WTC11 (cell line): Measurements from ENCODE around the gene EIF2AK2. TPM values are rescaled to one million over a fixed set of nuclear protein-coding genes. Genes with fewer than 3 reads are reported as not detected.

Experiments used
- ATAC-seq: fragments of 200-7000 bp; cut with Tn5 transposase; 2 replicates; pipeline ENCODE4 v1.10.0; 2021; ENCODE audit warnings: mild to moderate bottlenecking, moderate library complexity
- CTCF ChIA-PET: fragments of 300-600 bp; sonication (Branson Sonifier 250); formaldehyde crosslinking; loops from one replicate; lab custom pipeline; 2021; ENCODE audit warnings: antibody characterized with exemption; lab: Charles Lee
- POLR2A ChIA-PET: fragments of 350-600 bp; sonication (Branson Sonifier 250); formaldehyde crosslinking; loops from one replicate; lab custom pipeline; 2021; ENCODE audit warnings: antibody characterized with exemption; lab: Charles Lee
- DNase-seq: peaks from one replicate; pipeline ENCODE4 v3.0.0; 2021; ENCODE audit warnings: low spot score
- H3K27ac Mint-ChIP-seq: 2 replicates; pipeline ENCODE4 v1.8.0; 2021; ENCODE audit warnings: mixed read lengths
- H3K27me3 Mint-ChIP-seq: 2 replicates; pipeline ENCODE4 v1.8.0; 2021; ENCODE audit warnings: low read depth, mild to moderate bottlenecking, moderate library complexity, mixed read lengths
- H3K36me3 Mint-ChIP-seq: 2 replicates; pipeline ENCODE4 v1.8.0; 2021; ENCODE audit warnings: mixed read lengths
- H3K4me1 Mint-ChIP-seq: 2 replicates; pipeline ENCODE4 v1.8.0; 2022; ENCODE audit warnings: mixed read lengths
- H3K4me3 Mint-ChIP-seq: 2 replicates; pipeline ENCODE4 v1.8.0; 2021; ENCODE audit warnings: mild to moderate bottlenecking, moderate library complexity, mixed read lengths
- H3K9me3 Mint-ChIP-seq: 2 replicates; pipeline ENCODE4 v1.8.0; 2021; ENCODE audit warnings: mixed read lengths
- CREM ChIP-seq: sonication (generic); formaldehyde crosslinking; IDR thresholded peaks from 2 replicates; pipeline ENCODE4 v1.8.1; 2022; ENCODE audit warnings: mild to moderate bottlenecking, missing genetic modification reagents, moderate library complexity
- ETV6 ChIP-seq: sonication (generic); formaldehyde crosslinking; IDR thresholded peaks from 2 replicates; pipeline ENCODE4 v1.8.1; 2022; ENCODE audit warnings: mild to moderate bottlenecking, missing genetic modification reagents
- GRHL2 ChIP-seq: fragments of 250-450 bp; sonication (Bioruptor Pico); IDR thresholded peaks from 2 replicates; pipeline ENCODE4 v1.8.0; 2022; ENCODE audit warnings: mild to moderate bottlenecking, moderate library complexity; ENCODE audit not compliant: insufficient replicate concordance, severe bottlenecking
- GTF2I ChIP-seq: fragments of 250-450 bp; sonication (Bioruptor Pico); conservative IDR thresholded peaks from 2 replicates; pipeline ENCODE4 v1.4.0; 2021; ENCODE audit warnings: mild to moderate bottlenecking
- NR1H2 ChIP-seq: sonication (generic); formaldehyde crosslinking; IDR thresholded peaks from 2 replicates; pipeline ENCODE4 v1.9.0; 2021; ENCODE audit warnings: mild to moderate bottlenecking, moderate library complexity, missing genetic modification reagents
- NR2C2 ChIP-seq: sonication (generic); formaldehyde crosslinking; IDR thresholded peaks from 2 replicates; pipeline ENCODE4 v1.8.0; 2022; ENCODE audit warnings: mild to moderate bottlenecking, missing genetic modification reagents
- PRRX2 ChIP-seq: fragments of 250-450 bp; sonication (Bioruptor Pico); IDR thresholded peaks from 2 replicates; pipeline ENCODE4 v1.8.0; 2021; ENCODE audit warnings: mild to moderate bottlenecking
- SMAD3 ChIP-seq: sonication (generic); formaldehyde crosslinking; IDR thresholded peaks from 2 replicates; pipeline ENCODE4 v1.8.0; 2022; ENCODE audit warnings: missing genetic modification reagents, mild to moderate bottlenecking, borderline replicate concordance
- TEAD1 ChIP-seq: sonication (generic); formaldehyde crosslinking; IDR thresholded peaks from 2 replicates; pipeline ENCODE4 v1.8.0; 2022; ENCODE audit warnings: mild to moderate bottlenecking, missing genetic modification reagents
- TP53 ChIP-seq: sonication (generic); formaldehyde crosslinking; IDR thresholded peaks from 2 replicates; pipeline ENCODE4 v1.8.1; 2023; ENCODE audit warnings: mild to moderate bottlenecking, missing genetic modification reagents
- ZNF121 ChIP-seq: sonication (generic); formaldehyde crosslinking; IDR thresholded peaks from 2 replicates; pipeline ENCODE4 v1.8.0; 2023; ENCODE audit warnings: missing genetic modification reagents
- ZNF232 ChIP-seq: sonication (generic); formaldehyde crosslinking; IDR thresholded peaks from 2 replicates; pipeline ENCODE4 v1.8.0; 2022; ENCODE audit warnings: mild to moderate bottlenecking, missing genetic modification reagents
- ZNF671 ChIP-seq: fragments of 250-450 bp; sonication (Bioruptor Pico); IDR thresholded peaks from 2 replicates; pipeline ENCODE4 v1.8.0; 2021; ENCODE audit warnings: mild to moderate bottlenecking
- total RNA-seq: library from RNA; stranded (reverse); gene quantifications from 3 replicates; pipeline ENCODE4 v1.2.3, GENCODE V29; 2021
- TF ChIP-seq, protein P1 (sequence below): fragments of 250-450 bp; sonication (Bioruptor Pico); IDR thresholded peaks from 2 replicates; pipeline ENCODE4 v1.9.0; 2021; ENCODE audit warnings: mild to moderate bottlenecking, borderline replicate concordance
- TF ChIP-seq, protein P2 (sequence below): sonication (generic); formaldehyde crosslinking; IDR thresholded peaks from 2 replicates; pipeline ENCODE4 v1.8.1; 2022; ENCODE audit warnings: low read depth, missing genetic modification reagents, borderline replicate concordance
- TF ChIP-seq, protein P3 (sequence below): sonication (generic); formaldehyde crosslinking; IDR thresholded peaks from 2 replicates; pipeline ENCODE4 v1.8.1; 2023; ENCODE audit warnings: mild to moderate bottlenecking, missing genetic modification reagents
- TF ChIP-seq, protein P4 (sequence below): sonication (generic); formaldehyde crosslinking; IDR thresholded peaks from 2 replicates; pipeline ENCODE4 v1.8.1; 2023; ENCODE audit warnings: mild to moderate bottlenecking, moderate library complexity, missing genetic modification reagents
- TF ChIP-seq, protein P5 (sequence below): sonication (generic); formaldehyde crosslinking; IDR thresholded peaks from 2 replicates; pipeline ENCODE4 v1.8.0; 2022; ENCODE audit warnings: missing genetic modification reagents
- TF ChIP-seq, protein P6 (sequence below): sonication (generic); formaldehyde crosslinking; IDR thresholded peaks from 2 replicates; pipeline ENCODE4 v1.8.1; 2022; ENCODE audit warnings: mild to moderate bottlenecking, missing genetic modification reagents, moderate library complexity, borderline replicate concordance

The EIF2AK2 gene
- total RNA-seq, 1 experiment from 2014 or later, result 34.2 TPM

DNA sequence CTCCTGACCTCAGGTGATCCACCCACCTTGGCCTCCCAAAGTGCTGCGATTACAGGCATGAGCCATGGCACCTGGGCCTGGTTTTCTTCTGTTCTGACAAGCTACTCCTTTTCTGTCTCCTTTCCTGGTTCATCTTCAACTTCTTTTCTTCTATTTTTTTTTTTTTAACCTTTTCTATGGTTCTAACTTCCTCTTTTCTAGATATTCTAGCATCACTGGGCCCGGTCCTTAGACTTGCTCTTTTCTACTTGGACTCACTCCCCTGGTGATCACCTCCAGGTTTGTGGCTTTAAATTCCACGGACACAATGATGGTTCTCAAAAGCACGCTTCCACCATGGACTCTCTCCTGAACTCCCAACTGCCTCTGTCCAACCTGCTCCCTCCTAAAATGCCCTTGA lies 2.0 kb downstream of the EIF2AK2 start:
- H3K36me3 Mint-ChIP-seq, result peaks cover 16% of the 10 kb centered on the region
- CTCF ChIA-PET, result no interaction called here
- ATAC-seq (no peak), DNase-seq (no peak)
- POLR2A ChIA-PET, result no interaction called here
- H3K4me3 Mint-ChIP-seq, result no peak overlapping the region
- H3K4me1 Mint-ChIP-seq, result peaks cover 46% of the 10 kb centered on the region
- H3K27ac Mint-ChIP-seq, result no peak overlapping the region
- peaks cover 5% of the 10 kb centered on the region; the same call in 1 of the 2 replicates for H3K9me3 Mint-ChIP-seq
- no peaks in the 10 kb centered on the region for H3K27me3 Mint-ChIP-seq
- TF ChIP-seq ZNF121 (CRISPR knock-in tag), result no peak
- TF ChIP-seq GRHL2 (CRISPR knock-in tag), result no peak
- TF ChIP-seq ZNF671, result no peak
- TF ChIP-seq, protein P1, sequence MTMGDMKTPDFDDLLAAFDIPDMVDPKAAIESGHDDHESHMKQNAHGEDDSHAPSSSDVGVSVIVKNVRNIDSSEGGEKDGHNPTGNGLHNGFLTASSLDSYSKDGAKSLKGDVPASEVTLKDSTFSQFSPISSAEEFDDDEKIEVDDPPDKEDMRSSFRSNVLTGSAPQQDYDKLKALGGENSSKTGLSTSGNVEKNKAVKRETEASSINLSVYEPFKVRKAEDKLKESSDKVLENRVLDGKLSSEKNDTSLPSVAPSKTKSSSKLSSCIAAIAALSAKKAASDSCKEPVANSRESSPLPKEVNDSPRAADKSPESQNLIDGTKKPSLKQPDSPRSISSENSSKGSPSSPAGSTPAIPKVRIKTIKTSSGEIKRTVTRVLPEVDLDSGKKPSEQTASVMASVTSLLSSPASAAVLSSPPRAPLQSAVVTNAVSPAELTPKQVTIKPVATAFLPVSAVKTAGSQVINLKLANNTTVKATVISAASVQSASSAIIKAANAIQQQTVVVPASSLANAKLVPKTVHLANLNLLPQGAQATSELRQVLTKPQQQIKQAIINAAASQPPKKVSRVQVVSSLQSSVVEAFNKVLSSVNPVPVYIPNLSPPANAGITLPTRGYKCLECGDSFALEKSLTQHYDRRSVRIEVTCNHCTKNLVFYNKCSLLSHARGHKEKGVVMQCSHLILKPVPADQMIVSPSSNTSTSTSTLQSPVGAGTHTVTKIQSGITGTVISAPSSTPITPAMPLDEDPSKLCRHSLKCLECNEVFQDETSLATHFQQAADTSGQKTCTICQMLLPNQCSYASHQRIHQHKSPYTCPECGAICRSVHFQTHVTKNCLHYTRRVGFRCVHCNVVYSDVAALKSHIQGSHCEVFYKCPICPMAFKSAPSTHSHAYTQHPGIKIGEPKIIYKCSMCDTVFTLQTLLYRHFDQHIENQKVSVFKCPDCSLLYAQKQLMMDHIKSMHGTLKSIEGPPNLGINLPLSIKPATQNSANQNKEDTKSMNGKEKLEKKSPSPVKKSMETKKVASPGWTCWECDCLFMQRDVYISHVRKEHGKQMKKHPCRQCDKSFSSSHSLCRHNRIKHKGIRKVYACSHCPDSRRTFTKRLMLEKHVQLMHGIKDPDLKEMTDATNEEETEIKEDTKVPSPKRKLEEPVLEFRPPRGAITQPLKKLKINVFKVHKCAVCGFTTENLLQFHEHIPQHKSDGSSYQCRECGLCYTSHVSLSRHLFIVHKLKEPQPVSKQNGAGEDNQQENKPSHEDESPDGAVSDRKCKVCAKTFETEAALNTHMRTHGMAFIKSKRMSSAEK (CRISPR knock-in tag), result no peak
- TF ChIP-seq NR2C2 (CRISPR knock-in tag), result no peak
- TF ChIP-seq, protein P2, sequence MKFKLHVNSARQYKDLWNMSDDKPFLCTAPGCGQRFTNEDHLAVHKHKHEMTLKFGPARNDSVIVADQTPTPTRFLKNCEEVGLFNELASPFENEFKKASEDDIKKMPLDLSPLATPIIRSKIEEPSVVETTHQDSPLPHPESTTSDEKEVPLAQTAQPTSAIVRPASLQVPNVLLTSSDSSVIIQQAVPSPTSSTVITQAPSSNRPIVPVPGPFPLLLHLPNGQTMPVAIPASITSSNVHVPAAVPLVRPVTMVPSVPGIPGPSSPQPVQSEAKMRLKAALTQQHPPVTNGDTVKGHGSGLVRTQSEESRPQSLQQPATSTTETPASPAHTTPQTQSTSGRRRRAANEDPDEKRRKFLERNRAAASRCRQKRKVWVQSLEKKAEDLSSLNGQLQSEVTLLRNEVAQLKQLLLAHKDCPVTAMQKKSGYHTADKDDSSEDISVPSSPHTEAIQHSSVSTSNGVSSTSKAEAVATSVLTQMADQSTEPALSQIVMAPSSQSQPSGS (CRISPR knock-in tag), result no peak
- TF ChIP-seq SMAD3 (CRISPR knock-in tag), result no peak
- TF ChIP-seq, protein P3, sequence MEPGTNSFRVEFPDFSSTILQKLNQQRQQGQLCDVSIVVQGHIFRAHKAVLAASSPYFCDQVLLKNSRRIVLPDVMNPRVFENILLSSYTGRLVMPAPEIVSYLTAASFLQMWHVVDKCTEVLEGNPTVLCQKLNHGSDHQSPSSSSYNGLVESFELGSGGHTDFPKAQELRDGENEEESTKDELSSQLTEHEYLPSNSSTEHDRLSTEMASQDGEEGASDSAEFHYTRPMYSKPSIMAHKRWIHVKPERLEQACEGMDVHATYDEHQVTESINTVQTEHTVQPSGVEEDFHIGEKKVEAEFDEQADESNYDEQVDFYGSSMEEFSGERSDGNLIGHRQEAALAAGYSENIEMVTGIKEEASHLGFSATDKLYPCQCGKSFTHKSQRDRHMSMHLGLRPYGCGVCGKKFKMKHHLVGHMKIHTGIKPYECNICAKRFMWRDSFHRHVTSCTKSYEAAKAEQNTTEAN (CRISPR knock-in tag), result no peak
- TF ChIP-seq, protein P4, sequence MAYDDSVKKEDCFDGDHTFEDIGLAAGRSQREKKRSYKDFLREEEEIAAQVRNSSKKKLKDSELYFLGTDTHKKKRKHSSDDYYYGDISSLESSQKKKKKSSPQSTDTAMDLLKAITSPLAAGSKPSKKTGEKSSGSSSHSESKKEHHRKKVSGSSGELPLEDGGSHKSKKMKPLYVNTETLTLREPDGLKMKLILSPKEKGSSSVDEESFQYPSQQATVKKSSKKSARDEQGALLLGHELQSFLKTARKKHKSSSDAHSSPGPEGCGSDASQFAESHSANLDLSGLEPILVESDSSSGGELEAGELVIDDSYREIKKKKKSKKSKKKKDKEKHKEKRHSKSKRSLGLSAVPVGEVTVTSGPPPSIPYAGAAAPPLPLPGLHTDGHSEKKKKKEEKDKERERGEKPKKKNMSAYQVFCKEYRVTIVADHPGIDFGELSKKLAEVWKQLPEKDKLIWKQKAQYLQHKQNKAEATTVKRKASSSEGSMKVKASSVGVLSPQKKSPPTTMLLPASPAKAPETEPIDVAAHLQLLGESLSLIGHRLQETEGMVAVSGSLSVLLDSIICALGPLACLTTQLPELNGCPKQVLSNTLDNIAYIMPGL (CRISPR knock-in tag), result no peak
- no peak for TF ChIP-seq CREM (CRISPR knock-in tag)
- no peak for TF ChIP-seq TP53 (CRISPR knock-in tag)
- TF ChIP-seq ETV6, result no peak
- TF ChIP-seq, all 79 proteins: peak for 0

DNA sequence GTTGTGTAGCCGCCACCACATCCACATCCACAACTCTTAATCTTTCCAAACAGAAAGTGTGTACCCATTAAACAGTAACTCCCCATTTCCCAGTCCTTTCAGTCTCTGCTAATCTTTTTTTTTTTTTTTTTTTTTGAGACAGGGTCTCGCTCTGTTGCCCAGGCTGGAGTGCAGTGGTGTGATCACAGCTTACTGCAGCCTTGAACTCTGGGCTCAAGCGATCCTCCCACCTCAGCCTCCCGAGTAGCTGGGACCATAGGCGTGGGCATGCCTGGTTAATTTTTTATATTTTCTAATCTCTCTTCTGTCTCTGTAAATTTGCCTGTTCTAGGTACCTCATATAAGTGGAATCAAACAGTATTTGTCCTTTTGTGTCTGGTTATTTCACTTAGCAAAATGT lies 3.6 kb downstream of the EIF2AK2 start:
- H3K9me3 Mint-ChIP-seq, result peaks cover 5% of the 10 kb centered on the region; the same call in 1 of the 2 replicates
- no peak for ATAC-seq
- peaks cover 22% of the 10 kb centered on the region for H3K36me3 Mint-ChIP-seq
- ChIA-PET POLR2A (no interaction called here), CTCF (no interaction called here)
- H3K27ac Mint-ChIP-seq, result no peak overlapping the region
- DNase-seq, result no peak
- H3K4me1 Mint-ChIP-seq, result peaks cover 40% of the 10 kb centered on the region
- H3K27me3 Mint-ChIP-seq, result no peaks in the 10 kb centered on the region
- no peak overlapping the region for H3K4me3 Mint-ChIP-seq
- TF ChIP-seq, protein P5, sequence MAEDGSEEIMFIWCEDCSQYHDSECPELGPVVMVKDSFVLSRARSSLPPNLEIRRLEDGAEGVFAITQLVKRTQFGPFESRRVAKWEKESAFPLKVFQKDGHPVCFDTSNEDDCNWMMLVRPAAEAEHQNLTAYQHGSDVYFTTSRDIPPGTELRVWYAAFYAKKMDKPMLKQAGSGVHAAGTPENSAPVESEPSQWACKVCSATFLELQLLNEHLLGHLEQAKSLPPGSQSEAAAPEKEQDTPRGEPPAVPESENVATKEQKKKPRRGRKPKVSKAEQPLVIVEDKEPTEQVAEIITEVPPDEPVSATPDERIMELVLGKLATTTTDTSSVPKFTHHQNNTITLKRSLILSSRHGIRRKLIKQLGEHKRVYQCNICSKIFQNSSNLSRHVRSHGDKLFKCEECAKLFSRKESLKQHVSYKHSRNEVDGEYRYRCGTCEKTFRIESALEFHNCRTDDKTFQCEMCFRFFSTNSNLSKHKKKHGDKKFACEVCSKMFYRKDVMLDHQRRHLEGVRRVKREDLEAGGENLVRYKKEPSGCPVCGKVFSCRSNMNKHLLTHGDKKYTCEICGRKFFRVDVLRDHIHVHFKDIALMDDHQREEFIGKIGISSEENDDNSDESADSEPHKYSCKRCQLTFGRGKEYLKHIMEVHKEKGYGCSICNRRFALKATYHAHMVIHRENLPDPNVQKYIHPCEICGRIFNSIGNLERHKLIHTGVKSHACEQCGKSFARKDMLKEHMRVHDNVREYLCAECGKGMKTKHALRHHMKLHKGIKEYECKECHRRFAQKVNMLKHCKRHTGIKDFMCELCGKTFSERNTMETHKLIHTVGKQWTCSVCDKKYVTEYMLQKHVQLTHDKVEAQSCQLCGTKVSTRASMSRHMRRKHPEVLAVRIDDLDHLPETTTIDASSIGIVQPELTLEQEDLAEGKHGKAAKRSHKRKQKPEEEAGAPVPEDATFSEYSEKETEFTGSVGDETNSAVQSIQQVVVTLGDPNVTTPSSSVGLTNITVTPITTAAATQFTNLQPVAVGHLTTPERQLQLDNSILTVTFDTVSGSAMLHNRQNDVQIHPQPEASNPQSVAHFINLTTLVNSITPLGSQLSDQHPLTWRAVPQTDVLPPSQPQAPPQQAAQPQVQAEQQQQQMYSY, result no peak
- no peak for TF ChIP-seq PRRX2
- TF ChIP-seq, protein P6, sequence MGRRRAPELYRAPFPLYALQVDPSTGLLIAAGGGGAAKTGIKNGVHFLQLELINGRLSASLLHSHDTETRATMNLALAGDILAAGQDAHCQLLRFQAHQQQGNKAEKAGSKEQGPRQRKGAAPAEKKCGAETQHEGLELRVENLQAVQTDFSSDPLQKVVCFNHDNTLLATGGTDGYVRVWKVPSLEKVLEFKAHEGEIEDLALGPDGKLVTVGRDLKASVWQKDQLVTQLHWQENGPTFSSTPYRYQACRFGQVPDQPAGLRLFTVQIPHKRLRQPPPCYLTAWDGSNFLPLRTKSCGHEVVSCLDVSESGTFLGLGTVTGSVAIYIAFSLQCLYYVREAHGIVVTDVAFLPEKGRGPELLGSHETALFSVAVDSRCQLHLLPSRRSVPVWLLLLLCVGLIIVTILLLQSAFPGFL (CRISPR knock-in tag), result no peak
- no peak for TF ChIP-seq GTF2I (CRISPR knock-in tag)
- no peak for TF ChIP-seq ZNF232 (CRISPR knock-in tag)
- no peak for TF ChIP-seq NR1H2
- TF ChIP-seq TEAD1 (CRISPR knock-in tag), result no peak
